NCI-H2107 (cell line): ENCODE results near the gene GRB2.
"Not testable (repeated sequence)": the region's sequence is repeated elsewhere in the genome, so short reads cannot be mapped to it uniquely, and the experiment has no call there.

ENCODE experiments used
- DNase-seq: peaks from one replicate; lab custom pipeline; 2025; lab: John Stamatoyannopoulos, UW

The GRB2 gene

GRCh38 chr17:75318211-75318610, 87.3 kb downstream of the GRB2 start:
- no peak for DNase-seq

GRCh38 chr17:75317671-75318070, 87.8 kb downstream of the GRB2 start:
- no peak for DNase-seq

GRCh38 chr17:75316253-75316652, 89.2 kb downstream of the GRB2 start:
- DNase-seq, result no peak

- DNase-seq, result no peak
Observed at GRCh38 chr17:75315541-75316243, 89.8 kb downstream of the GRB2 start.

DNA sequence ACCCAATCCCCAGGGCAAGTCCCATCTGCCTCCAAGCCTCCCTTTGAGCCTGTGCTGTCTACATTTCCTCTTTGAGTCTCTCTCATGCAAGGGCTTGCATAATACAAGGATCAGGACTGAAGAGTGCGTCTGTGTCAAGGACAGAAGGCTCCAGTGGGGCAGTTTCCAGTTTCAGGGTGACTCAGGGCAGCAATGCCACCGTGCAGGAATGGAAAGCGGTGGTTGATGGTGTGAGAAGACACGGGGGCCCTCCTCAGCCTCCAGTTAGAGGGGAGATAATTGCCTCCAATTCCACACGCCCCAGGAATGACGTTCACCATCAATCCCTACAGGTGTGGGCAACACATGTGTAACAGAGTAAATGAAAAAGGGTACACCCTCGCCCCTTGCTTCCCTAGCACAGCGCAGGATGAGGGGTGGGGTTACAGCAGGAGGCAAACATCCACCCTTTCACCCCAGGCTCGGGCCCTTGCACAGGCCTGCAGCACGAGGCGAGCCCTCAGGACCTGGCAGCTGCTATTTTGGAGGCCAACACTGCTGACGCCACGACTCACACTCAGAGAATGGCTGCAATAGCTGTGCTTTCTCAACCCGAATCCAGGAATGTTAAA, 91.4 kb downstream of the GRB2 start:
- no peak for DNase-seq

DNA sequence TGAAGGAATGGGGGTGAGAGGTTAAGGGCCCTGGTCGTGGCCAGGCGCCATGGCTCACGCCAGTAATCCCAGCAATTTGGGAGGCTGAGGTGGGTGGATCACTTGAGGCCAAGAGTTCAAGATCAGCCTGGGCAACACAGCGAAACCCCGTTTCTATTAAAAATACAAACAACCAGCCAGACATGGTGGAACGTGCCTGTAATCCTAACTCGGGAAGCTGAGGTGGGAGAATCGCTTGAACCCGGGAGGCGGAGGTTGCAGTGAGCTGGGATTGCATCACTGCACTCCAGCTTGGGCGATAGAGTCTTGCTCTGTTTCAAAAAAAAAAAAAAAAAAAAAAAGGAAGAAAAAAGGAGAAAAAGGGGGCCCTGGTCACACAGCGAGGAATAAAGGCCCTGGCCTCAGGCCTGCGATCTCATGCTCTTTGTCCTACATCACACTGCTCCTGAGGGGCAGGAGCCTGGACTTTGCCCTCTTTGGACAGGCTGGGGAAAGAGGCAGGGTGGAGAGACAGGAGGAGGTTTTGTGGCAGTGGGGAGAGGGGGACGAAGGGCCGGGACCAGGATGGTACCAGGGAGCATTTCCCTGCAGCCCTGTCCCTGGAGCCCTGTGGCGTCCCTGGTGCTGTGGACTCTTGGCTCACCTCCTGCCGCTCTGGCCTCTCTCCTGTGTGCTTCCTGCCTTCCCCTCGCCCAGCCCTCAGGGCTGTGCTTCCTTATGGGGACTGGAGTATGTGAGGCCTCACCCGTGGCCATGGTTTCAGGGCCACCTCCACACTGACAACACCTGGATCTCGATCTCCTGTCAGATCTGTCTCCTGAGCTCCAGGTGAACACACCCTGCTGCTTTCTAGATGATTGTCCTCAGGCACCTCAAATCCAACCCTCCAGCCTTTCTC, 96.5 kb downstream of the GRB2 start:
- no peak for DNase-seq

DNA sequence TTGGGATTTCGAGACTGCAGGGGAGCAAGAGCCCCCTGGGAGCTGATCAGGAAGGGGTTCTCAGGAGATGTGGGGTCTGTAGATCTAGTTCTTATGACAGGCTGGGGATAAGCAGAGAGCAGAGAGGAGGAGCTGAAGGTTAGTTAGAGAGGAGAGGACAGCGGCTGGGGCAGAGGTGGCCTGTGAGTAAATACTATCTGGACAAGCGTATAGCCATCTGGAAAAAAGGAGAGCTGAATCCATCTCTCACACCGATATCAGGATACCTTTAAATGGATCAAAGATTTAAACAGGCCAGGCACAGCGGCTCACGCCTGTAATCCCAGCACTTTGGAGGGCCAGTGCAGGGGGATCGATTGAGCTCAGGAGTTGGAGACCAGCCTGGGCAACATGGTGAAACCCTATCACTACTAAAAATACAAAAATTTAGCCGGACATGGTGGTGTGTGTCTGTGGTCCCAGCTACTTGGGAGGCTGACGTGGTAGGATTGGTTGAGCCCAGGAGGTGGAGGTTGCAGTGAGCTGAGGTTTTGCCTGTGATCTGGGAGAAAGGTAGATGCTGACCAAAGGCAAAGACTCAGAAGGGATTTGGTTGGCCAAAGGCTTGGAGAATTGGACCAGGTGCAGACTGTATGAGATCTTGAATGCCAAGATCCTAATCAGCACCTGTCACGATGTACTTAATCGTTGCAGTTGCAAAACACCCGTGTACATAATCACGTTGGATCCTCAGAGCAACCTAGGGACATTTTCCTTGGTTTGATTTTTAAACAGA, 97.3 kb downstream of the GRB2 start:
- DNase-seq, result no peak

DNA sequence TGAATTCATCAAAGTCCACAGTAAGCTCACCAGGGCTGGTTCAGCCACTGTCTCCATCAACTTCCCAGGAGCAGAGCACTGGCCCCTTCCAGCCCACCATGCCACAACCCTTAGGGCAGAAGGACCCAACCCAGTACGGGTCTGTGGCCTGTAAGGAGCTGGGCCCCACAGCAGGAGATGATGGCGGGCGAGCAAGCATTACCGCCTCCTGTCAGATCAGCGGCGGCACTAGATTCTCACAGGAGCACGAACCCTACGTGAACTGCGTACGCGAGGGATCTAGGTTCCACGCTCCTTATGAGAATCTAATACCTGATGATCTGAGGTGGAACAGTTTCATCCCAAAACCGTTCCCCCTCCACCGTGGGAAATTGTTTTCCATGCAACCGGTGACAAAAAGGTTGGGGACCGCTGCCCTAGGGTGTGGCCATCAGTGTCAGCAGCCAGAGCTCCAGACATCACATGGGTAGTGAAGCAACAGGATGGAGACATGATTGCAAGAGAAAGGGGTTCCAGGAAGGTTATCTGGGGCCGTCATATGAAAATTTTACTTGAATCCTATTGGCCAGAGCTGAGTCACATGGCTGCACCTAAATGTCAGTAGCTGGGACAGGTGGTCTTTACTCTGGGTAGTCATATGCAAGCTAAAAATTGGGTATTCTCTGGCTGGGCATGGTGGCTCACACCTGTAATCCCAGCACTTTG, 103.8 kb downstream of the GRB2 start:
- DNase-seq, result no peak

DNA sequence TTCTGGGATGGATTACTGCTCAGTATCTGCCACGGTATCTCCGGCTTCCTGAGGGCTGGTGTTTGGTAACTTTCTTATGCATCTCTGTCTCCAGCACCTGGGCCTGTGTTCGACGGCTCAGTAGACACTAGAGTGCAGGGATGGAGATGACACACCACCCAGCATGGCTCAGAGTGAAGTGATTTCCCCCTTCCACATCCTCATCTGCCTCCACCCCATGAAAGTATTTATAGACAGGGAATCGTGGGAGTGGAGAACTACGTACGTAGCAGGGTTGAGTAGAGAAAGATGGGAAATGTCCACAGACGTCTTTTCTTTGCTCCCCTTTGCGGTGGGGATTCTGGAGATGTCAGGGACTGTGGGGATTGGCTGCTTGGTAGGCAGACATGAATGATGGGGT, 104.4 kb downstream of the GRB2 start:
- no peak for DNase-seq

DNA sequence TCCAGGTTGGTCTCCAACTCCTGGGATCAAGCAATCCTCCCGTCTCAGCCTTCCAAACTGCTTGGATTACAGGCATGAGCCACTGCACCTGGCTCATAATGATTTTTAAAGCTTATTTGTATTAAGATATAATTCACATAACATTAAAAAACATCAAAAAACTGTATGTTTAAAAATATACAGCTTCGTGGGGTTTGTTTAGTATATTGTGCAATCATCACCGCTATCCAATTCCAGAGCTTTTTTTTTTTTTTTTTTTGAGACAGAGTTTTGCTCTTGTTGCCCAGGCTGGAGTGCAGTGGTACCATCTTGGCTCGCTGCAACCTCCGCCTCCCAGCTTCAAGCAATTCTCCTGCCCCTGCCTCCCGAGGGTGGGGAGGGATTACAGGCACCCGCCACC, 105.2 kb downstream of the GRB2 start:
- DNase-seq, result no peak

GRCh38 chr17:75295201-75296158, 110.0 kb downstream of the GRB2 start:
- DNase-seq, result no peak

DNA sequence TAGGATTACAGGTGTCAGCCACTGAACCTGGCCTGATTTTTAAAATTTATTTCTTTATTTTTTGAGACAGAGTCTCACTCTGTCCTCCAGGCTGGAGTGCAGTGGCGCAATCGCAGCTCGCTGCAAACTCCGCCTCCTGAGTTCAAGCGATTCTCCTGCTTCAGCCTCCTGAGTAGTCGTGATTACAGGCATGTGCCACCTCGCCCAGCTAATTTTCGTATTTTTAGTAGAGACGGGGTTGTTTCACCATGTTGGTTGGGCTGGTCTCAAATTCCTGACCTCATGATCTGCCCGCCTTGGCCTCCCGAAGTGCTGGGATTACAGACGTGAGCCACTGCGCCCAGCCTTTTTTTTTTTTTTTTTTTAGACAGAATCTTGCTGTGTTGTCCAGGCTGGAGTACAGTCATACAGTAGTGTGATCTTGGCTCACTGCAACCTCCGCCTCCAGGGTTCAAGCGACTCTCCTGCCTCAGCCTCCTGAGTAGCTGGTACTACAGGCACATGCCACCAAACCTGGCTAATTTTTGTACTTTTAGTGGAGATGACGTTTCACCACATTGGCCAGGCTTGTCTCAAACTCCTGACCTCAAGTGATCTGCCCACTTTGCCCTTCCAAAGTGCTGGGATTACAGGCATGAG, 112.5 kb downstream of the GRB2 start:
- not testable (repeated sequence) for DNase-seq

- no peak for DNase-seq
Observed at GRCh38 chr17:75289832-75290337, 115.6 kb downstream of the GRB2 start.

- peak; percentile 93 for DNase-seq
Observed at GRCh38 chr17:75289115-75289831, 116.2 kb downstream of the GRB2 start, which contains the start of gene SLC25A19. SLC25A19 (minus strand) TSS chr17:75289433; CDS start chr17:75286764, 2,669 bp downstream.

DNA sequence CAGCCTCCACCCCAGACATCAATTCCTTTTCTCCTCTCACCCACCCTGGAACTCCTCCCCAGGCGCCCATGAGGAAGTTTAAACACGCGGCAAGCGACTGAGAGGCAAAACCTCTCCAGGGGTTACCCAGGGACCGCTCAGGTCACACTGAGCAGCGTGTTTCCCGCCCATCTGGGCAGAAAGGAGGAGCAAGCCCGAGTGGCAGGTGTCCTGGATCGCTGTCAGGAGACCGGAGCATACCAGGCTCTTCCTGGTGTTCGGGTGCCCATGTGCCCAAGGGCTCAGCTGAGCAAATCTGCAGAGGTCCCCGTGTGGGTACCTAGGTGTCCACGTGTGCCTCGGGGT, 116.7 kb downstream of the GRB2 start:
- DNase-seq, result peak; percentile 48

DNA sequence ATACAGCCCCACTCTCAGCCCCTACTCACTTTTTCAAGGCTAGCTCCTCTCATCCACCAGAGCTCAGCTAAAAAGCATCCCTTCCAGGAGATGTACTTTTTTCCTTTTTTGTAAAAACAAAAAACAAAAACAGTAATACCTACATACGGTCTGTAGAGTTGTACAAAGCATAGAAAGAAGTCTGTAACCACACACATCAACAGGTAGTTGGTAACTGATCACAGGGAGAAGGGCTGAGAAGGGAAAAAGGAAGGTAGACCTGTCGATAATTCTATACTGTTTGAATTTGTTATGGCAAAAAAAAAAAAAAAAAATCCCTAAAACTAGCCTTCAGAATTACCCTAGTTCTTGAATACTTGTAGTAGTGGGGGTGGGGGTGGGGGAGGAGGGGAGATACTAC, 117.1 kb downstream of the GRB2 start:
- DNase-seq, result no peak

DNA sequence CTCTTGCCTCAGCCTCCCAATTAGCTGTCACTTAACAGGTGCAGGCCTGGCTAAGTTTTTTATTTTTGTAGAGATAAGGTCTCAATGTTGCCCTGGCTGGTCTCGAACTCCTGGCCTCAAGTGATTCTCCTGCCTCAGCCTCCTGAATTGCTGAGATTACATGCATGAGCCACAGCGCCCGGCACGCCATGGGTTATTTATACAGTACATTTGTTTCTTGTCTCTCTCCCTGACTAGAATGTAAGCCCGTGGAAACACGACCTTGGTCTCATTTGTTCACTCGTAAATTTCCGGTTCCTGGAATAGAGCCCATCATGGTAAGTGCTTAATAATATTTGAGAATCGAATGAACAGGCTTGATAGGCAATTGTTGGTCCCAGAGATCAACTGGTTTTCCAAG, 118.3 kb downstream of the GRB2 start:
- DNase-seq, result no peak

- no peak for DNase-seq
Observed at GRCh38 chr17:75285123-75285522, 120.4 kb downstream of the GRB2 start.

DNA sequence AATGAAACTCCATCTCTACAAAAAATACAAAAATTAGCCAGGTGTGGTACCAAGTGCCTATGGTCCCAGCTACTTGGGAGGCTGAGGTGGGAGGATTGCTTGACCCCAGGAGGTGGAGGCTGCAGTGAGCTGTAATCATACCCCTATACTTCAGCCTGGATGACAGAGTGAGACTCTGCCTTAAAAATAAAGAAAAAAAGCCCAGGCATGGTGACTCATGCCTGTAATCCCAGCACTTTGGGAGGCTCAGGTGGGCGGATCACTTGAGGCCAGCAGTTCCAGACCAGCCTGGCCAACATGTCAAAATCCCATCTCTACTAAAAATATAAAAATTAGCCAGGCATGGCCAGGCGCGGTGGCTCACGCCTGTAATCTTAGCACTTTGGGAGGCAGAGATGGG, 125.3 kb downstream of the GRB2 start:
- DNase-seq, result not testable (repeated sequence)
